GM19035 (cell line): ENCODE data around the gene SP1.
A peak's percentile ranks its signal among the peaks of the same experiment; 100 is the strongest.
"Not testable (repeated sequence)": the region's sequence is repeated elsewhere in the genome, so short reads cannot be mapped to it uniquely, and the experiment has no call there.

ENCODE experiments used
- ATAC-seq: cut with Tn5 transposase; IDR thresholded peaks from one replicate; pipeline ENCODE4 v1.9.1; 2021; ENCODE audit not compliant: unreplicated experiment

Gene SP1

DNA sequence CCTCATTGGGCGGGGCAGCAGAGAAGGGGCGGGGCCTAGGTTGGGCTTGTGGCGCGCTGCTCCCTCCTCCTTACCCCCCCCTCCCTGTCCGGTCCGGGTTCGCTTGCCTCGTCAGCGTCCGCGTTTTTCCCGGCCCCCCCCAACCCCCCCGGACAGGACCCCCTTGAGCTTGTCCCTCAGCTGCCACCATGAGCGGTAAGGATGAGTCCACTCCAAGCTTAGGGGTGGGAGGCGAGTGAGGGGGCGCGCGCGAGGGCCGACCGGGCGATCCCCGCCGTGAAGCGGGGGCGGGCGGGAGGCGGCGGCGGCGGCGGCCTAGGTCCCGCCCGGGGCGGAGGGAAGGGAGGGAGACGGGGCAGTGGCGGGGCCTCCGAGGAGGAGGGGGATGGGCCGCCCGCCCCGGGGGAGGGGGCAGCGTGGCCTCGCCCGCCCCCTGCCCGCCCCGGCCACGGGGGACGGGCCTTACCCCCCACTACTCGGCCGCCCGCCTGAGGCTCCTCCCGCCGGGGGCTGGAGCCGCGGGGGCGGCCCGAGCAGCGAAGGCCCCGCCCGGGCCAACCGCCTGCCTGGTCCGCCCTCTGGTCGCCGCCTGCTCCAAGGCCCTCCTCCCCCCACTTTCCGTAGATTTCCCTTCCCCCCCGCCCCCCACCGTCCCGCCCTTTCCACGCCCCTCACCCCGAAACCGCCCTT lies at the start of gene SP1:
SP1 (plus strand) TSS at position 73 of the 690 bp plus-strand sequence; CDS start at position 189, 116 bp downstream.
- peak; percentile 33 for ATAC-seq

DNA sequence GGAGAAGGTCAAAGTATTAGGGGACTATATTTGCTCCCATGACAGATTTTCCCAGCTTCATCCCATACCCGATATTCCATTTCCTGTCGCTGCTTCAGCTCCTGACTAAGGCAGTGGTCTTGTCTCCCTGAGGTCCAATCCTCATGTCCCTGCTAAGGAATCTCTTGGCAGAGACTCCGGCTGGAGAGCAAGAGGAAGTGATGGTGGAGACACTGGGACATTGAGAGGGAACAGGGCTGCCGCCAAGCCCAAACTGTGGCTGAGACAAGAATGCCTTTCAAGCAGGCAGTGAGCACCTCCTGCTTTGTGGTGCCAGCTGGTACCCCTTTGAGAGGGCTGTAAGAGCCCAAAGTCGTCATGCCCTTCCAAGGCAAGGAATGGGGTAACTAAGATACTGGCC lies 49.3 kb upstream of the SP1 start:
- no peak for ATAC-seq

DNA sequence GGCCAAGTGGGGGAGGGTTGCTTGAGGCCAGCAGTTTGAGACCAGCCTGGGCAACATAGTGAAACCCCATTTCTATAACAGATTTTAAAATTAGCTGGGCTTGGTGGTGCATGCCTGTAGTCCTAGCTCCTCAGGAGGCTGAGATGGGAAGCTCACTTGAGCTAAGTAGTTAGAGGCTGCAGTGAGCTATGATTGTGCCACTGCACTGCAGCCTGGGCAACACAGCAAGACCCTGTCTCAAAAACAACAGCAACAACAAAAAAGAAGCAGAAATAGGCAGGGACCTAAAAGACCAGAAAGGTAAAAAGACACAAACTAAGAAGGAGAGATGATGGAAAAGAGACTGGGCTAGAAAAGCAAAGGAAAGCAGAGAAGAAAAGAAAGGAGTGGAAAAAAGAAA lies 47.6 kb upstream of the SP1 start:
- ATAC-seq = not testable (repeated sequence)

DNA sequence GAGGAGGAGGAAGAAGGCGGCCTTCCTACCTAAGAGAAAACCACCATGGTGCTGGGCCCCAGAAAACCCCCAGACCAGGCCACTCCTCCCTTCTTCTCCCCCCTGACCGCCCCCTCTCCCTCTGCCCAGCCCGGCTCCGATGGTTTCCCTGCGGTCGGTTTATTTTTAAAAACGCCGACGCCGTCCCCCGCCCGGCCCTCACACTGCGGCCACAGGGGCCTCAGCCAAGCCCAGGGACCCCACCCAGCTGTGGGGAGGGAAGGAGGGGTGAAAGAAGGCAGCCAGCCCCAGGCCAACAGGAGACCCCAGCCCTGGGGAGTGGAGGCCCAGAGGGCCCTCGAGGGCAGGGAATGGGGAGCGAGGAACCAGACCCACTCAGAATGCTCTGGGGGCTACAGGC lies 47.2 kb upstream of the SP1 start:
- ATAC-seq = no peak

DNA sequence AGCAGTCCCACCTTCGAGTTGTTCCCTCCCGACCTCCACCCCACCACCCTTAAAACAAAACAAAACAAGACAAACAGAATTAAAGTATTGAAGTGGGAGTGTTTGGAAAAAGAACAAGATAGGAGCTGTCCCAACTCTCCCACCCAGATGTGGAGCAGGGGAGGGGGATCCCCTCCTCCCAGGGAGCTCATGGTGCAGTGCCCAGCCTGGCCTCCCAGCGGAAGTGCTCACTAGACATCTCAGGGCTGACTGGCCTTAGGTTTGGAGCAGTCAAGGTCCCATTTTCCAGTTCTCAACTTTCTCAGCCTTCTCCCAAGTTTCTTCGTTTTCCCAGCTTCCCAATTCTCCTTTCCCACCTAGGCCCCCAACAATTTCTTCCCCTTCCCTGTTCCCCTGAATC lies 46.7 kb upstream of the SP1 start:
- no peak for ATAC-seq

DNA sequence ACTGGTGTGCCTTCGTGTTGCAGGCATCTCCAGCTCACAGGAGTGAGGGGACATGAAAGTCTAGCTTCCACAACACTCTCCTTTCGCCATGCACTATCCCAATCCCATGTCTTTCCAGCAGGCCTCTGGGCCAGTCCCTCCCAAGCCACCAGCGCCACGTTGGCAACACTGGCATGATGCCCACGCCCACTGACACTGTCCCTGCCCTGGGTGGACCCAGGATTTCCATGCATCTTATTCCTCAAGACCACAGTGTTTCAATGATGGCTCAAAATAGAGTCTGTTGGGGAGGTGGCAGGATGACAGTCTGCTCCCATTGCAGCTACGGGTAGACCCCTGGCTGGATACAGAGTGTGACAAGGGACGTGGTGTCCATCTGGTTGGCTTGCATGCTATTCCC lies 46.1 kb upstream of the SP1 start:
- ATAC-seq = no peak

DNA sequence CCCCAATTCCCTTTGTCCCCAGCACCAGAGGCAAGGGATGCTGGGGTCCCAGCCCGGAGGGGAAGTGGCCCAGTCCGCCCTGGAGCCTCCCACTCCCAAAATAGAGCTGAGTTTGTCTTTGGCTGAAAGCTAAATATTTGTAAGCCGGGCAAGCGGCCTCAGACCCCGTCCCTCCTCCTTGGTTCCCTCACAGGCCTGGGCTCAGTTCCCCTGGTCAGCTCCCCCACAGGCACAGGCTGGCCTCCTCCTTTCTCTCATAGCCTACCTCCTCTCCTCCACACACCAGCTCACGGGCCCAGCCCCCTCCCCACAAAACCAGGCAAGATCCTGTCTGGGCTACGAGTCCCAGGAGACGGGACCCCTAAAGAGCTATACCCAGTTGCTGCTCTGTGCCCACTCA lies 45.2 kb upstream of the SP1 start:
- ATAC-seq = no peak

DNA sequence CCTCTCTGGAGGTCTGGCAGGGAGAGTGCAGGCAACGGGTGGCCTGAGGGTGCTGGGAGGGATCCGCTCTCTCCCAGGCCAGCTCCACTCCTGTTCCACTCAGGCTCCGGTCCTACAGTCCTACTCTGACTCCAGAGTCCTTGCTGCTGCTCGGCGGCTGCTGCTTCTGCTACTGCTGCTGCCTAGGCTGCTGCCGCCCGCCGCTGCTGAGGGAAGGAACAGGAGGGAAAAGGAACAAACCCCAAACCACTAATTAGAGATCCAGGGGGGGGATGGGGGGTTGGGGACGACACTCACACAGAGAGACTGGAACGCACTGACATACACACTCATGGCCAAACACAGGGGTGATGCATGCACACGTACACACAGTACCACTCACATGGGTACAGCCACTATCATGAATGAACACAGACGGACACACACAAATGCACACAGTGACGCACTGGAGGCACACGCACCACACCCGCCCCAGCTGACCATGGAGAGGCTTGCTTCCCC lies 43.7 kb upstream of the SP1 start, which contains the start of gene SP7:
SP7 (minus strand) TSS at position 174 of the 501 bp plus-strand sequence. CDS start 708 bp downstream, outside the sequence.
- no peak for ATAC-seq

DNA sequence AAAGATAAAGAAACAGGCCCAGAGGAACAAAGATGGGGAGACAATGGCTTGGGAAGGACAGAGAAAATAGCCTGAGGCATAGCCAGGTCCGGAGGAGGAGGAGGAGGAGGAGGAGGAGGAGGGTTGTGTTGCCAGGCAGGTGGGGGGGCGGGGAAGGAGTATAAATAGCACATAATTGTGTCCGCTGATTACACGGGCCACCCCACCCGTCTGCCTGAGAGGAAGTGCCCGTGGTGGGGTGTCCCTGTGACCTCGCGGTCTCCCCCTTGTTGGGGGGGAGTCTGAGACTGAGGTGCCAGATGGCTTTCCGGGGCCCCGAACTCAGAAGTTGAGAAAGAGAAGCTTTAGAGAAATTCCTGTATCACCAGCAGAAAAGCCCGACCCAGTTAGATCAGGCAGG lies 42.0 kb upstream of the SP1 start:
- ATAC-seq = no peak

DNA sequence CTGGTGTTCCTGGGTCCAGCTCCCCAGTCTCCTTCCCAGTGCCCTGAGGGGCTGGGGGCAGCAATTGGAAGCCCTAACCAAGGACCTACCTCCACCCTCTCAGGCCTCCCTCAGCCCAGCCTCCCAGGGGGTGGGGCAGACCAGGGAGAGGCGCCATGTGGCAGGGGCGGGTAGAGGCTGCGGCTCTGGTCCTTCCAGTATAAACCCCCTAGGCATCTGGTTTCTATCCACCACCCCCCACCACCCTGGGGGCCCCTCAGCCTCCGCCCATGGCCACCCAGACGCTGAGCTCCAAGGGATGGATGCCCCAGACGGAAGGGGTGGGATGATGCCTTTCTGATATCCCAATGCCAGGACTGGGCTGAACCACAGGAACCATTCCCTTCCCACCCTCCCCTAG lies 41.1 kb upstream of the SP1 start:
- no peak for ATAC-seq

DNA sequence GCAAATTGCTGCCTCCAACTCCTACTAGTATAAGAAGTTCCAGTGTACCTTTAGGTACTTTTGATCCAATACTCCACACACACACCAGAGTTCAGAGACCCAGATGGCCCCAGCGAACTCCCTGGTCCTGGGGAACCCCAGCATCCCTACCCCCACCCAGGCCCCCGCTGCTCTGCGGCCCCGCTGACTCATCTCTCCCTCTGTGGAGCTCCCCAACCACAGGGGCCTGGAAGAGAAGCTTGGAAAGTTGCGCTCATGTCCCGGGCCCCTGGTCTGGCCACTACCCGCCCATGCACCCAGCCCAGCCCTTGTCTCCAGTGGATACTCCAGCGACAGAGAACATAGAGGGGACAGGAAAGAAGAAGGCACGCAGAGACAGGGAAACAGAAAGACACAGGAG lies 39.6 kb upstream of the SP1 start:
- ATAC-seq = no peak

DNA sequence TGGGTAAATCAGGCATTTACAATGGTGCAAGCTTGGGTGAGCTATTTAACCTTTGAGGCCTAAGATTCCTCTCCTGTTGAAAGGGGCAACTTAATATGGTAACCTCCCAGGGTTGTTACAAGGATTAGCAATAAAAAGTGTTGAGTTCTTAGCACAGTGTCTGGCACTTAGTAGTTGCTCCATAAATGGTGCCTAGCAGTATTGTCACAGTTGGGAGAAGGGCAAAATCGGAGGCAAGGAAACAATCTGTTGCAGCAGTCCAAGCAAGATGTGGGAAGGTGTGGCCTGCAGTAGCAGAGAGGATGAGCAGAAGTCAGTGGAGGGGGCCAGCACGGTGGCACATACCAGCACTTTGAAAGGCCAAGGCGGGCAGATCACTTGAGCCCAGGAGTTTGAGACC lies 36.5 kb upstream of the SP1 start:
- no peak for ATAC-seq

DNA sequence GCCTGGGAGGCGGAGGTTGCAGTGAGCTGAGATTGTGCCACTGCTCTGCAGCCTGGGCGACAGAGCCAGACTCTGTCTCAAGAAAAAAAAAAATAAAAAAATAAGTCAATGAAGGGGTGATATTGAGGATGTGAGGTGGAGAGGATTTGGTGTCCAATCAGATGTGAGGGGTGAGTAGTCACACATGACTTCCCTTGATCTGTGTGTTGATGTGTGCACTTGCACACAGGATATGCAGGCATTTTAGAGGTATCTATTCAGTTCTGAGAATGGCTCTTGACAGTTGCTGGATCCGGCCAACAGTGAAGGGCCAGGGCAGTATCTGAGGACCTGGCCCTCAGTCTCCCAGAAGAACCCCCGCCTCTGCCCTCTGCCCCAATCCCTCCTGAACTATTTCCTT lies 36.0 kb upstream of the SP1 start:
- ATAC-seq = no peak

DNA sequence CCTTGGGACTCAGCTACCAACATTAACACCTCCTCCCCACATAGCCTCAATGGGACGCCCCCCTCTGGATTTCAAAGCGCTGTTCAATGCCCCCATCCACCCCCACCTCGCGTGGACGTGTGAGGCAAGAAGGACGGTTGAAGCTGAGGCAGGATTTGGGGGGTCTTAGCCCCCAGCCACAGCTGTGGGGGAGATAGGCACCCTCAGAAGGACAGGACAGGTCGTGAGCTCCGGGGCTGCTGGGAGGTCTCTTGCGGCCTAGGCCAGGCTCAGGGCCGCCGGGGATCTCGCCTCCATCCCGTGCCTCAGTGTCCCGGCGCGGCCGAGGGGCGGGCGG lies 35.5 kb upstream of the SP1 start:
- no peak for ATAC-seq

DNA sequence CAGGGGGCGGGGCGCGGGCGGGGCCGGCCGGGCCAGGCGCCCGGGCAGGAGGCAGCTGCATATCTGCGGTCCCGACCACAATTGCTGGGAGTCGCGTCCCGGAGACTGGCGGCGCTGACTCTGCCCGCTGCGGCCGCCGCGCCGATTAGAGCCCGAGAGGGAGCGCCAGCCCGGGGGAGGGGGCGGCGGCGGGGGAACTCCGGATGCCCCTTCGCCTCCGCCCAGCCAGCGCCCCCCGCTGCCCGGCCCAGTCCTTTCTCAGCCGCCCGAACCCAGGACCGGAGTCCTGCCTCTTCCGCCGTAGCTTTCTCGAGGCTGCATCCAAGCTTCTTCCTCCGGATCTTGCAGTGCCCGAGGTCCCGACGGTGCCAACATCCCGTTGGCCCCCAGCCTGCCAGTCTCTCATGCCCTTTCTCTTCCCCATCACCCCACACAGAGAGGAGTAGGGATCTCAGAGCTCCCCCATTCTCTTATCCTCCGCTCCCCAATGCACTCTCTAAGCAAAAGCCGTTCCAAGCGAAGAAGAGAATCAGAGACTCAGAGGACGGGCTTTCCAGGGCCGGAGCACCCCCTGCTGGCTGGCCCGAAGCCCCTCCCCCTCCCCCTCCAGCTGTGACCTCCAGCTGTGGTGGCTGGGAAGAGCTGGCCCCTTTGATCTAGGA lies 35.0 kb upstream of the SP1 start:
- ATAC-seq = peak; percentile 78

DNA sequence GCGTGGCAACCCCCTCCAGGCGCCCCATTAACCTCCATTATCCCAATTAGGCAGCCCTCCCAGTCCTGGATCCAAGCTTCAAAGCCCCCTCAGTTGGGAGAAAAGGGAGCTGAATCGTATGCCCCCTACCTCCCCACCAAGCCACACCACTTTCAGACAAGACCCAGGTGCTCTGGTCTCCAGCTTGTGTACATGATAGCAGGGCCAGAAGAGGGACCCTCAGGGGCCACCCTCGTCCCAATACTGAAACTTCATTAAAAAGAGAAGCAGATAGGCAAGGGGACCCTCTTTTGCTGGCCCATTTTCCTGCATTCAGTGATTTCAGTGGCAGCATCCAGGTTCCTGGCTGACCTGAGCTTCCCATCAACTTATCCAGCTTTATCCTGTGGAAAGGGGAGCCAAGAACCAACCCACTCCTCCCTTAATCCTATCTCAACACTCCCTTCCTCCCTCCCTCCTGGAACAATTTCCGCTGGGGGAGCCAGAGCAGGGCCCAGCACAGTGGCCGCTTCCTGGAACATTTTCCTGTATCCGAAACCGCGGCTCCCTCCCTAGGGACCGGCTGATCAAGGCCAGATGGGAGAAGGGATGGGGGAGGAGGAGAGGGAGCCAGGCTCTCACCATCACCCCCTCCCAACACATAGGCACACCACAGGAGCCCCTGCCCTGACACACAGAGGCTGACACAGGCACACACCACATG lies 34.3 kb upstream of the SP1 start:
- ATAC-seq = no peak

DNA sequence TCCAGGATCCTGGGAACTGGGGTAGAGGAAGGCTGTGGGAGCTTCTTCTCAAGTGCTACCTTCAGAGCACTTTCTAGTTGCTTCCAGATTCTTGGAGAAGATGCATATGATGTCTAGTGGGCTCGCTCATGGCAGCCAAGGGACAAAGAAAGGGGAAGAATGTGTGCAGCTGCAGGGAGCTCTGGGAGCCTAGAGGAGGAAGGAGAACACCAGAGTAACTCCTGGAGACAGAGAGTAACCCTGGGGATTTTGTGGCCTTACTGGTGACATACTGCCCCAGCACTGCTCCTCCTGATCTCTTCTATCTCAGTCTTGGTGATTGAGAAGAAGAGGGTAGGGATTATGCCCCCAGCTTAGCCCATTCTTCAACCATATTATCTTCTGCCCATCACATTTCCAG lies 33.5 kb upstream of the SP1 start:
- ATAC-seq = no peak

DNA sequence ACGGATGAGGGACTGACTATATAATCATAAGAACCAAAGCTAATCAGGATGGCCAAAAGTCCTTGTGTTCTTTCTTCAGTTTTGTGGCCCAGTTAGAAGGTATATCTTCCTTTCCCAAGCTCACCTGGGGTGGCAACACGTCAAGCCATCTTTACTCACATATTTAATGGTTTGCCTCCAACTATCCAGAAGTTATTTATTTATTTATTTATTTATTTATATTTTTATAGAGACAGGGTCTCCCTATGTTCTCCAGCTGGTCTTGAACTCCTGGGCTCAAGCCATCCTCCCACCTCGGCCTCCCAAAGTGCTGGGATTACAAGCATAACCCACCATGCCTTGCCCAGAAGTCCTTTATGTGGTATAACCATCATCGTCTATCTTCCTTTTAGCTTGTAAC lies 32.1 kb upstream of the SP1 start:
- no peak for ATAC-seq

DNA sequence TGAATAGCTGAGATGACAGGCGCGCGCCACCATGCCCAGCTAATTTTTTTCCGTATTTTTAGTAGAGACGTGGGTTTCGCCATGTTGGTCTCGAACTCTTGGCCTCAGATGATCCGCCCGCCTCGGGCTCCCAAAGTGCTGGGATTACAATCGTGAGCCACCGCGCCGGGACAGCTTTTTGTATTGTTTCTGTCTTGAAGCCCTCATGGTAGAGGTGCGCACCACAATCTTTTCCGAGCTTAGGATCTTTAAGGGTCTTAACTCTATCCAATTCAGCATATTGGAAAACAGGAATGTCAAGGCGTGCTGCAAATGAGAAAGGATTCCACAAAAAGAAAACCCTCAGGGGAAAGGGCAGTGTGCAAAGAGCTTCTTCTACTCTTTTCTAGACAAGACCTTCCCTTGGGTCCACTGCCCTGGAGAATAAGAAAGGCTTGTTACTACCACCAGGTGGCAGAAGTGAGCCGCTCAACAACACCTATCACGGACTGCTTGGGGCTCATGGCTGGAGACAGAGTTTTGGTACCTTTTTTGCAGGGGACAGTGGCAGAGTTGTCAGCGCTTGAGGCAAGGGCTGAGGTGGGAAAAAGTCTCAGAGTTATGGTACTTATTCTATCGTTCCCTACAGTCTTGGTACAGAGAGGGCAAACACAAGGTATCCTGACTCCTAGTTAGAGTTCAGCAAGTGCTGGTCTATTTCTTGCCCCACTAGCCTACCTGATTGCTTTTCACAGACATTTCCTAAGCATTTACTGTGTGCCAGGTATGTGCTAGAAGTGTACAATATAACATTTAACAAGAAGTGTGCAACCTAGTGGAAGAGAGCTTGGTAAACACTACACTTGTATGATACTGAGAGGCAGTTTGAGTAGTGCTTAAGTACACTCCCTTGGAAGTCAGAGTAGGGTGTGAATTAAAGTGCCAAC lies 27.4 kb upstream of the SP1 start:
- ATAC-seq = no peak

DNA sequence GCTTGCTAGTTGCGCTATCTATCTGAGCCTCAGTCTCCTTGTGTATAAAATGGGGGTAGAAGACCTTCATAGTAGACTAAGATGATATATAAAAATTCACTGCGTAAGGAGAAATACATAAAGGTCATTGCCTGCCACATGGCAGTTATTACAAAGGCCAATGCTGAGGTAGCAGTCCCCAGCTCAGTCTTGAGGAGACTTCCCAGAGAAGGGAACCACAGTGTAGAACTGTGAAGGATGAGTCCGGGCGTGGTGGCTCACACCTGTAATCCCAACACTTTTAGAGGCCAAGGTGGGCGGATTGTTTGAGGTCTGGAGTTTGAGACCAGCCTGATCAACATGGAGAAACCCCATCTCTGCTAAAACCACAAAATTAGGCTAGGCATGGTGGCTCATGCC lies 26.7 kb upstream of the SP1 start:
- no peak for ATAC-seq

DNA sequence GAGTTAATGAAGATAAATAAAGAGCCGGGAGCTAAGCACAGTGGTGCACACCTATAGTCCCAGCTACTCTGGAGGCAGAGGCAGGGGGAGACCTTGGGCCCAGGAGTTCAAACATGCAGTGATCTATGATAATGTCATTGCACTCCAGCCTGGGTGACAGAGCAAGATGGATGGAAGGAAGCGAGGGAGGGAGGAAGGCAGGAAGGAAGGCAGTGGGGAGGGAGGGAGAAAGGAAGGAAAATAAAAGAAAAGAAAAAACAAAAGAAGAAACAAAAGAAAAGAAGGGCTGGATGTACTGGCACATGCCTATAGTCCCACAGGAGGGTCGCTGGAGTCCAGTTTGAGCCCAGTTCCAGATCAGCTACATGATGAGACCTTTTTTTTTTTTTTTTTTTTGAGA lies 24.9 kb upstream of the SP1 start:
- ATAC-seq = no peak
